Measurements from ENCODE around the gene ELAVL1.
"Not testable (repeated sequence)": the region's sequence is repeated elsewhere in the genome, so short reads cannot be mapped to it uniquely, and the experiment has no call there.

Gene ELAVL1

DNA sequence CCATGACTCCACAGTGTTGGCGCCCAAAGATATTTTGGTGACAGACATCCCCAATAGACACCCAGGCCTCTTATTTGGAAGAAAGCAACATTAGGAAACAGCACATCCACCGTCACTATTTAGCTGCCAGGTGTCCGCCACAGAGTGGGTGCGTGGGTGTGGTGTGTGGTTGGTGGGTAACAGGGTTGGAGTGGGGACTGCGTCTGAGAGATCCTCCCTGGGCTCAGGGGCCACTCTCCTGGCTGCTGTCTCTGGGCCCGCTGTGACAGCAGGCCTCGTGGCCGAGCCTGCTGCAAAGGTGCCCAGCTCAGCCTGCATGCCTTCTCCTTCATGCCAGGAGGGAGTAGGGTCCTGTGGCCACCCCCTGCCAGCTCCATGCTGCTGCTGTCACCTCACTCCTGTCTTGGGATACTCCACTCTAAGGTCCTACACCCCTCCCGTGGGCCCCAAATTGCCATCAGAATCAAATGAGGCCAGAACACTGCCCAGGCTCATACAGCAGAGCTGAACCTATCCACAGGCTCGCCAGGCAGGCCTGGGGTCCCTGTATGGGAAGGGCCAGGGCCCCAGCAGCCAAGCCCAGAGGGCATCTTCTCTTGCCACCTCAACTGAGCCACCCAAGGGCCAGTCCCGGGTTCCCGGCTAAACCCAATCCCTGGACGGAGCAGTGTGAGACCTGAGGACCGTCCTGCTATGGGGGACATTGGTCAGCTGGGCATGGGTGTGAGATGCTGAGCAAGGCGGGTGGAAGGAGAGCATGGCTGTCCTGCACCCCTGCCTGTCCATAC, 37.2 kb downstream of the ELAVL1 start:
- no peak for DNase-seq

DNA sequence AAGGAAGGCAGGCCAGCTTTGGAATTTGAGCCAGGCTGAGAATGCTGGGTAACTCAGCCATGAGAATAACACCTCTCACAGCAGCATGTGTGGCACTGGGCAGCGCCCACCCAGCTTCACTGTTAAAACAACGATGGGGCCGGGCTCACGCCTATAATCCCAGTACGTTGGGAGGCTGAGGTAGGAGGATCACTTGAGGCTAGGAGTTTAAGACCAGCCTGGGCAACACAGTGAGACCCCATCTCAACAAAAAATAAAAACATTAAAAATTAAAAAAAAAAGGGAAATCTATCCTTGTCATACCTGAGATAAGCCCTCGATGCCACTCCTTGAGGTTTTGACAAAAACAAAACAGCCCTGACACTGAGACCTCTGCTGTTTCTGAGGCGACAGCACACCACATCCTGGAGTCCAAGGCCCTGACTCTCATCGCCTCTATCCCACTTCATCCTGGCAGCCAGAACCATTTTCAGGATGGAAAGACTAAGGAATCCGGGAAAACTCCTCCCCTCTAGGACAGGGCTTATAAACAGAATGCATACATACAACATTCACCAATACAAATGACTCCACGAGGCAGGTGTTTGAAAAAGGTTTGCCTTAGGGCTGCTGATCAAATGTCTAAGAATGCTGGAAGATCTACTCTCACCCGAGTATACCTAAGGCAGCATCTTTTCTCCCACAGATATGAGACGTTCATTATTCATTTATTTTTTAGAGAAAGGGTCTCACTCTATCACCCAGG, 39.3 kb downstream of the ELAVL1 start:
- DNase-seq = no peak

DNA sequence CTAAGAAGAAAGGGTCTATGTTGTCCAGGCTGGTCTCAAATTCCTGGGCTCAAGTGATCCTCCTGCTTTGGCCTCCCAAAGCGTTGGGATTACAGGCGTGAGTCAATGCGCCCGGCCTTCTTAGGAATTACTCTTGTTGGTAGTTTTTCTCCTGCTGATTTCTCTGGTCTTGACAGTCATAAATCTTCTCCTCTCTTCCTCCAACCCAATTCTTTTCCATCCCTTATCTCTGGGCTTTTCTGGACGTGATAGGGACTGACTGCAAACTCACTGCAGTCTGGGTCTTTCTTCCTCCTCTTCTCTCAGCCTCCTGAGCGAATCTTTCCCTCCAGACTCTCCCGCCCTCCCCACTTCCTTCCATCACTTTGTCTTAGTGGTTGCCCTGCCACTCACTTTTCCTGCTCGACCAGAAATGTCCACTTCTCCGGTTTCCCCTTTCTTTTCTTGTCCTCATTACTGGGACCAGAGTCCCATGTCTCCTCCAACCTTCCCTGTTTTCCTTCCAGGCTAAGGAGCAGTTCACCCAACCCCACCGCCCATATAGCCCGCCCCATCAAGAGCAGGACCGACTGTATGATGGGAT, 40.1 kb downstream of the ELAVL1 start:
- no peak for DNase-seq

DNA sequence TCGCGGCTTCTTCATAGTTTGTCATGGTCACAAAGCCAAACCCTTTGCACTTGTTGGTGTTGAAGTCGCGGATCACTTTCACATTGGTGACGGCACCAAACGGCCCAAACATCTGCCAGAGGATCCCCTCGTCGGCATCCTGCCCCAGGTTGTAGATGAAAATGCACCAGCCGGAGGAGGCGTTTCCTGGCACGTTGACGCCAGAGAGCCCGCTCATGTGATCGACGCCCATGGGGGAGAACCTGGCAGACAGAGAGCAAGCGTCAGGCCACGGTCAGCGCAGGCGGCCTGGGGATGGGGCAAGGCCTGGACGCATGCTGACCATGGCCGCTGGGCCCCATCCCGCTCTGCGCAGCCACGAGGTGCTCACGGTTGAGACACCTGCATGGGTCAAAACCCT, 41.9 kb downstream of the ELAVL1 start:
- no peak for DNase-seq

- no peak for DNase-seq
Observed at GRCh38 chr19:7962644-7963268, 42.7 kb downstream of the ELAVL1 start.

GRCh38 chr19:7961920-7962626, 43.4 kb downstream of the ELAVL1 start:
- DNase-seq = no peak

DNA sequence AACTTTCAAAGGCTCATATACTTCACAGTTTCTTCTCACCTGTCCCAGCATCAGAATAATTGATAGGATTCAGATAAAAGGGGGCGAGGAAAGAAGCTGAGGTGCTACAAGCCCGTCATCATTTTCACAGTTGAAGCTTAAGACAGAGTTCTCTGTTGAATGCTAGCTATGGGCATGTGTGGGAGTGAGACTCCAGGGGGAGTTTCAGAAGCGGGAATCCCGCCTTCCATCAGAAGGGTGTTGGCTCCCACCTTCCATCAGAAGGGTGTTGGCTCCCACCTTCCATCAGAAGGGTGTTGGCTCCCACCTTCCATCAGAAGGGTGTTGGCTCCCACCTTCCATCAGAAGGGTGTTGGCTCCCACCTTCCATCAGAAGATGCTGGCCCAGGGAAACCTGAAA, 44.4 kb downstream of the ELAVL1 start:
- DNase-seq = not testable (repeated sequence)

GRCh38 chr19:7959211-7959610, 46.2 kb downstream of the ELAVL1 start:
- DNase-seq = no peak

GRCh38 chr19:7955696-7956095, 49.7 kb downstream of the ELAVL1 start:
- no peak for DNase-seq

GRCh38 chr19:7953576-7953975, 51.9 kb downstream of the ELAVL1 start:
- no peak for DNase-seq

GRCh38 chr19:7953060-7953459, 52.4 kb downstream of the ELAVL1 start:
- DNase-seq = peak; percentile 13

DNA sequence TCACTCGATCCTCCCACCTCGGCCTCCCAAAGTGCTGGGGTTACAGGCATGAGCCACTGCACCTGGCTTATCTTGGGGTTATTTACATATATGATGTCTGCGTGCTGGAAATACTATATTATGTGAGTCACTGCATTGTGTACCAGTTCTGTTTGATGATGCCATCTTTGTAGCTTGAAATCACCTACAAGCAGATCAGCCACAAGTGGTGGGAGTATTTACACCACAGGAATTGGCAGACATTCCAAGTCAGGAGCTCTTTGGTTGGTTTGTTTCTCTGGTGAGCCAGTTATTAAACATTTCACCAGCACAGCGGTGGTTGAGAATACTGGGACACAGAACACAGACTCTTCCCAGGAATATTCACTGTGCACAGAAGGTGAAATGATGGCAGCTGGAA, 57.5 kb downstream of the ELAVL1 start:
- no peak for DNase-seq

- peak; percentile 77 for DNase-seq
Observed at GRCh38 chr19:7944177-7944761, 61.2 kb downstream of the ELAVL1 start.

GRCh38 chr19:7943444-7944176, 61.8 kb downstream of the ELAVL1 start, which contains the start of gene TIMM44:
Gene TIMM44 (minus strand): TSS chr19:7943666. CDS start chr19:7943651, 15 bp downstream.
- peak; percentile 99 for DNase-seq

- no peak for DNase-seq
Observed at GRCh38 chr19:7942981-7943443, 62.4 kb downstream of the ELAVL1 start.

DNA sequence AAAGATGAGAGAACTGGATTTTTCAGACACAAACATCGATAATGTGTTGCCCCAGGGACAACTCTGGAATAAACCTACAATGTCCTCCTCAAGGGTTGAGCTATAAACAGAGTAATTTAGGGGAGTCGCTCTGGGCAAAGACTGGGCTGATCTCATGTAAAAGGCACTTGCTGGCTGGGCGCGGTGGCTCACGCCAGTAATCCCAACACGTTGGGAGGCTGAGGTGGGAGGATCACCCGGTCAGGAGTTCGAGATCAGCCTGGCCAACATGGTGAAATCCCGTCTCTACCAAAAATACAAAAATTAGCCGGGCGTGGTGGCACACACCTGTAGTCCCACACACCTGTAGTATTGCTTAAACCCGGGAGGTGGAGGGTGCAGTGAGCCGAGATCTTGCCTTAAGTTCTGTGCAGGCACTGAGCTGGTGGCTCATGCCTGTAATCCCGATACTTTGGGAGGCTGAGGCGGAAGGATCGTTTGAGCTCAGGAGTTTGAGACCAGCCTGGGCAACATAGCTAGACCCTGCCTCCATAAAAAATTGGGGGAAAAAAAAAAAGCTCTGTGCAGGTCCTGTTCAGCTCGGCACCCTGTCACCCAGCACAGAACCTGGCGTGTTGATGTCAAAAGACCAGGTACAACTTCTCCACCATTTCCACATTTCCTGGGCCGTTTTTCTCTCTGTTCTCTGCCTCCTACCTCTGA, 63.4 kb downstream of the ELAVL1 start:
- DNase-seq = no peak

- no peak for DNase-seq
Observed at GRCh38 chr19:7940841-7941240, 64.6 kb downstream of the ELAVL1 start.

- no peak for DNase-seq
Observed at GRCh38 chr19:7934766-7935165, 70.7 kb downstream of the ELAVL1 start.

DNA sequence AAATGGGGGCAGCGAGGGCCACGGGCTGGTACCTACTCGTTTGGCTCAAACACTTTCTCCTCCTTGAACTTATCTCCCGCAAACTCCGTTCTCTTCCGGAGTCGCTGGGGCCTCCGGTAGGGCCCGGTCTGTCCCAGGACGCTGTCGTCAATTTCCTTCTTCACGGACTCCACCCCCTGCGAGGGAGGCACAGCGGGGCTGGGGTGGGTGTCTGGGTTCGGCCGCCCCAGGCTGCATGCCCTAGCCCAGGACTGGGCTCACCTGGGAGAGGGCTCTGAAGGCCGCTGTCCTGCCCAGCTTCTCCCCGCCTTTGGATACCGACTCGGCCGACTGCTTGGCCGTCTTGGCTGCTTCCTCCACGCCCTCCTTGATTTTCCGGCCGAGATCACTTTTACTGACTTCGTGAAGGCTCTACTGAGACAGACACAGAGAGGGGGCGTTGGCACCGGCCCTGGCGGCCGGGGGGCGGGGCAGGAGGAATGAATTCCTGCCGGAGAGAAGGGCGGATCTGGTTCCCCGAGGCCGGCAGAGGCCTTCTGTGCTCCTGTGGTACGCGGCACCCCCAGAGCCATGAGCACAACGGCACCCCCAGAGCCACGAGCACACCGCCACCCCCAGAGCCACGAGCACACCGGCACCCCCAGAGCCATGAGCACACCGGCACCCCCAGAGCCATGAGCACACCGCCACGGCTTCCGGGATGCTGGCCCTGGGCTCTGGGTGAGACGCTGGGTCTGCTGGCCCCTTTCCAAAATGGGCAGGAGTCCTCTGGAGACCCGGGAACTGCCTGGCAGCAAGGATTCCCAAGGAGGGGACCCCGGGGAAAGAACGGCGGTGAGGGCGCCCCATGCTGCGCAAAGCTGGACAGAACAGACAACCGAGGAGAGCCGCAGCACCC, 71.4 kb downstream of the ELAVL1 start:
- DNase-seq = no peak

- DNase-seq = no peak
Observed at GRCh38 chr19:7933411-7933810, 72.0 kb downstream of the ELAVL1 start.

All from kidney glomerular epithelial cell (primary cell).